Ishikawa (cell line): ENCODE measurements around the gene RPL18.
A peak's percentile ranks its signal among the peaks of the same experiment; 100 is the strongest.

Source experiments
- CEBPB ChIP-seq: IDR thresholded peaks from 2 replicates; pipeline ENCODE4 v1.6.1; 2012
- CREB1 ChIP-seq: IDR thresholded peaks from 2 replicates; pipeline ENCODE4 v1.6.1; 2012; ENCODE audit warnings: low read depth
- EGR1 ChIP-seq: IDR thresholded peaks from 2 replicates; pipeline ENCODE4 v1.6.1; 2012
- EP300 ChIP-seq: IDR thresholded peaks from 2 replicates; pipeline ENCODE4 v1.6.1; 2012; ENCODE audit warnings: borderline replicate concordance
- FOXM1 ChIP-seq: IDR thresholded peaks from 2 replicates; pipeline ENCODE4 v1.6.1; 2012; ENCODE audit warnings: low read depth, borderline replicate concordance
- NFIC ChIP-seq: IDR thresholded peaks from 2 replicates; pipeline ENCODE4 v1.6.1; 2012
- RAD21 ChIP-seq: IDR thresholded peaks from 2 replicates; pipeline ENCODE4 v1.6.1; 2012; ENCODE audit warnings: low read depth
- TAF1 ChIP-seq: IDR thresholded peaks from 2 replicates; pipeline ENCODE4 v1.6.1; 2012; ENCODE audit warnings: low read depth, mild to moderate bottlenecking
- TCF12 ChIP-seq: IDR thresholded peaks from 2 replicates; pipeline ENCODE4 v1.6.1; 2012; ENCODE audit warnings: low read depth
- TEAD4 ChIP-seq: IDR thresholded peaks from 2 replicates; pipeline ENCODE4 v1.6.1; 2012
- YY1 ChIP-seq: IDR thresholded peaks from 2 replicates; pipeline ENCODE4 v1.6.1; 2012; ENCODE audit warnings: low read depth
- ZBTB7A ChIP-seq: IDR thresholded peaks from 2 replicates; pipeline ENCODE4 v1.6.1; 2012; ENCODE audit warnings: low read depth
- TF ChIP-seq, protein P1 (sequence below): IDR thresholded peaks from 2 replicates; pipeline ENCODE4 v1.6.1; 2012
- TF ChIP-seq, protein P2 (sequence below): IDR thresholded peaks from 2 replicates; pipeline ENCODE4 v1.6.1; 2012
- TF ChIP-seq, protein P3 (sequence below): IDR thresholded peaks from 2 replicates; pipeline ENCODE4 v1.6.1; 2012; ENCODE audit warnings: low read depth, mild to moderate bottlenecking

RPL18 gene

DNA sequence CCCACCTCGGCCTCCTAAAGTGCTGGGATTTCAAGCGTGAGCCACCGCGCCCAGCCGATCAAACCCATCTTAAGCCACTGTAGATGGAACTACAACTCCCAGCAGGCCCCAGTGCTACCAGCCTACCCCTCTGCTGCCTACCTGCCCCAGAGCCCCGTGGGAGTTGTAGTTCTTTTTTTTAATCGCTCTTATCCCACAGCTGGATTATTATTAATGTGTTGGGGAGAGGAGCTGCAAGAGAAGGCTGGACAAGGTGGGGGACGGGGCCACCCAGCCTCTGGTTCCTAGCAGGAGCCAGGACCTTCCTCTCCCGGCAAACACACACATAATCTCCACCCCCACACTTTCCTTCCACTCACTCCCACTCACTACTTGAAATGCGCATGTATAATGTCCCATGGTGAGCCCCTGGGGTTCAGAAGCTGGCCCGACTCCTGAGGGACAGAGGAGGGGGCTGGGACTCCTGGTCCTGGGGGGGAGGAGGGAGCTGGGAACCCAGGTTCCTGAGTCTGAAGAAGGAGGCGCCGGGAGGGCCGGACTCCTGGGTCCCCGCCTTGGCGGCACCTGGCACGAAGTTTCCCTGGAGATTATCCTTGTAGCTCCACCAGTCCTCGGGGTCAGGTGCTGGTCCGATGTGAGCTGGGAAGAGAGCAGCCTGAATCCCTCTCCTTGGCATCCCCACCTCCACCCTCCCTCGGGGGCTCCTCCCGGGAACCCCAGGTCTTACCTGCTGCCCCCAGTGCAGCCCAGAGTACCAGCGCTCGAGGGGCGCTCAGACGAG is 26.1 kb upstream of the RPL18 start:
- TF ChIP-seq CREB1 (no peak), ZBTB7A (0 out of 2 replicates have a peak, but pooled peaks have one; percentile 48), YY1 (0 out of 2 replicates have a peak, but pooled peaks have one; percentile 41), EGR1 (peak; percentile 71; the same call in 1 of the 2 replicates)
- TF ChIP-seq, protein P1, sequence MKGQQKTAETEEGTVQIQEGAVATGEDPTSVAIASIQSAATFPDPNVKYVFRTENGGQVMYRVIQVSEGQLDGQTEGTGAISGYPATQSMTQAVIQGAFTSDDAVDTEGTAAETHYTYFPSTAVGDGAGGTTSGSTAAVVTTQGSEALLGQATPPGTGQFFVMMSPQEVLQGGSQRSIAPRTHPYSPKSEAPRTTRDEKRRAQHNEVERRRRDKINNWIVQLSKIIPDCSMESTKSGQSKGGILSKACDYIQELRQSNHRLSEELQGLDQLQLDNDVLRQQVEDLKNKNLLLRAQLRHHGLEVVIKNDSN, result 0 out of 2 replicates have a peak, but pooled peaks have one; percentile 4

DNA sequence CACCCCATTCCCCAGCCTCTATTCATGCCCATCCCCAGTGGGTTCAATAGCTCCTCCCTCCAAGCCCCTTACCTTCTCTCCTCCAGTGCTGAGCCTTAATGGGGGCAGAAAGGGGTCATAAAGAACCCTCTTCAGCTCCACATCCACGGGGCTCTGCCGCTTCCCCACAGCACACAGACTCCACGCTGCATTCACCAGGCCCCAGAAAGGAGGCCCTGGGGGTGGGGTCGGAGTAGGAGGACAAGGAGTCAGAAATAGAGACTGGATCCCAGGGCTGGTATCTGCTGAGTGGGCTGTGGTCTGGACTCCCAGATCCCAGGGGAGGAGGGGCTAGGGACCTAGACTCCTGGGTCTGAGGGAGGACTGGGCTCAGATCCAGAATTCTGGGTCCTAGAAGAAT is 25.4 kb upstream of the RPL18 start:
- no peak for TF ChIP-seq TEAD4
- TF ChIP-seq, protein P2, sequence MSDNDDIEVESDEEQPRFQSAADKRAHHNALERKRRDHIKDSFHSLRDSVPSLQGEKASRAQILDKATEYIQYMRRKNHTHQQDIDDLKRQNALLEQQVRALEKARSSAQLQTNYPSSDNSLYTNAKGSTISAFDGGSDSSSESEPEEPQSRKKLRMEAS, result no peak
- no peak for TF ChIP-seq CREB1
- no peak for TF ChIP-seq EGR1
- no peak for TF ChIP-seq NFIC
- no peak for TF ChIP-seq RAD21
- TF ChIP-seq FOXM1, result no peak
- TF ChIP-seq TAF1, result no peak

DNA sequence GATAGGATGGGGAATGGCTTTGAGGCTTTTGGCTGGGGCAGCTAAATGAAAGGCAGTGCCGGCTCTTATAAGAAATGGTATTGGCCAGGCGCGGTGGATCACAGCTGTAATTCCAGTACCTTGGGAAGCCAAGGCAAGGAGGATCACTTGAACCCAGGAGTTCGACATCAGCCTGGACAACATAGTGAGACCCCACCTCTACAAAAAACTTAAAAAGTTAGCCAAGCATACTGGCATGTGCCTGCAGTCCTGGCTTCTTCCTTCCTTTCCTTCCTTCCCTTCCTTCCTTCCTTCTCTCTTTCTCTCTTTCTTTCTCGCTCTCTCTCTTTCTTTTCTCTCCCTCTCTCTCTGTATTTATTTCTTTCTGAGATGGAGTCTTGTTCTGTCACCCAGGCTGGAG is 23.9 kb upstream of the RPL18 start:
- TF ChIP-seq YY1 (no peak), TEAD4 (no peak)
- TF ChIP-seq, protein P3, sequence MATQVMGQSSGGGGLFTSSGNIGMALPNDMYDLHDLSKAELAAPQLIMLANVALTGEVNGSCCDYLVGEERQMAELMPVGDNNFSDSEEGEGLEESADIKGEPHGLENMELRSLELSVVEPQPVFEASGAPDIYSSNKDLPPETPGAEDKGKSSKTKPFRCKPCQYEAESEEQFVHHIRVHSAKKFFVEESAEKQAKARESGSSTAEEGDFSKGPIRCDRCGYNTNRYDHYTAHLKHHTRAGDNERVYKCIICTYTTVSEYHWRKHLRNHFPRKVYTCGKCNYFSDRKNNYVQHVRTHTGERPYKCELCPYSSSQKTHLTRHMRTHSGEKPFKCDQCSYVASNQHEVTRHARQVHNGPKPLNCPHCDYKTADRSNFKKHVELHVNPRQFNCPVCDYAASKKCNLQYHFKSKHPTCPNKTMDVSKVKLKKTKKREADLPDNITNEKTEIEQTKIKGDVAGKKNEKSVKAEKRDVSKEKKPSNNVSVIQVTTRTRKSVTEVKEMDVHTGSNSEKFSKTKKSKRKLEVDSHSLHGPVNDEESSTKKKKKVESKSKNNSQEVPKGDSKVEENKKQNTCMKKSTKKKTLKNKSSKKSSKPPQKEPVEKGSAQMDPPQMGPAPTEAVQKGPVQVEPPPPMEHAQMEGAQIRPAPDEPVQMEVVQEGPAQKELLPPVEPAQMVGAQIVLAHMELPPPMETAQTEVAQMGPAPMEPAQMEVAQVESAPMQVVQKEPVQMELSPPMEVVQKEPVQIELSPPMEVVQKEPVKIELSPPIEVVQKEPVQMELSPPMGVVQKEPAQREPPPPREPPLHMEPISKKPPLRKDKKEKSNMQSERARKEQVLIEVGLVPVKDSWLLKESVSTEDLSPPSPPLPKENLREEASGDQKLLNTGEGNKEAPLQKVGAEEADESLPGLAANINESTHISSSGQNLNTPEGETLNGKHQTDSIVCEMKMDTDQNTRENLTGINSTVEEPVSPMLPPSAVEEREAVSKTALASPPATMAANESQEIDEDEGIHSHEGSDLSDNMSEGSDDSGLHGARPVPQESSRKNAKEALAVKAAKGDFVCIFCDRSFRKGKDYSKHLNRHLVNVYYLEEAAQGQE, result no peak
- TF ChIP-seq, protein P2, result no peak

DNA sequence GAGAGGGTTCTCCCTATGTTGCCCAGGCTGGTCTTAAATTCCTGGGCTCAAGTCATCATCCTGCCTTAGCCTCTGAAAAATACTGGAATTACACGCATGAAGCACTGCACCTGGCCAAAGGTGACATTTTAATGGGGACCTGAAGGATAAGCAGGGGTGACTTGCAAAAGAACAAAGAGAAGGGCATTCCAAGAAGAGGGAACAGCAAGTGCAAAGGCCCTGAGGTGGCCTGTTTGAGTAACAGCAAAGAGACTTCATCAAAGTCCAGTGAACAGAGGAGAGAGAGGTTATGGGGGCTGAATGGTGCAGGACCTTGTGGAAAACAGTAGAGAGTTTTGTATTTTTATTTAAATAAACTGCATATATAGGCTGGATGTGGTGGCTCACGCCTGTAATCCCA is 22.9 kb upstream of the RPL18 start:
- TF ChIP-seq FOXM1 (no peak), EP300 (no peak), CEBPB (no peak), CREB1 (no peak), ZBTB7A (no peak), YY1 (no peak), NFIC (no peak), TEAD4 (no peak), TCF12 (no peak), EGR1 (no peak), RAD21 (no peak), TAF1 (no peak)
- TF ChIP-seq, protein P3, result no peak
- TF ChIP-seq, protein P2, result no peak
- TF ChIP-seq, protein P1, result no peak

DNA sequence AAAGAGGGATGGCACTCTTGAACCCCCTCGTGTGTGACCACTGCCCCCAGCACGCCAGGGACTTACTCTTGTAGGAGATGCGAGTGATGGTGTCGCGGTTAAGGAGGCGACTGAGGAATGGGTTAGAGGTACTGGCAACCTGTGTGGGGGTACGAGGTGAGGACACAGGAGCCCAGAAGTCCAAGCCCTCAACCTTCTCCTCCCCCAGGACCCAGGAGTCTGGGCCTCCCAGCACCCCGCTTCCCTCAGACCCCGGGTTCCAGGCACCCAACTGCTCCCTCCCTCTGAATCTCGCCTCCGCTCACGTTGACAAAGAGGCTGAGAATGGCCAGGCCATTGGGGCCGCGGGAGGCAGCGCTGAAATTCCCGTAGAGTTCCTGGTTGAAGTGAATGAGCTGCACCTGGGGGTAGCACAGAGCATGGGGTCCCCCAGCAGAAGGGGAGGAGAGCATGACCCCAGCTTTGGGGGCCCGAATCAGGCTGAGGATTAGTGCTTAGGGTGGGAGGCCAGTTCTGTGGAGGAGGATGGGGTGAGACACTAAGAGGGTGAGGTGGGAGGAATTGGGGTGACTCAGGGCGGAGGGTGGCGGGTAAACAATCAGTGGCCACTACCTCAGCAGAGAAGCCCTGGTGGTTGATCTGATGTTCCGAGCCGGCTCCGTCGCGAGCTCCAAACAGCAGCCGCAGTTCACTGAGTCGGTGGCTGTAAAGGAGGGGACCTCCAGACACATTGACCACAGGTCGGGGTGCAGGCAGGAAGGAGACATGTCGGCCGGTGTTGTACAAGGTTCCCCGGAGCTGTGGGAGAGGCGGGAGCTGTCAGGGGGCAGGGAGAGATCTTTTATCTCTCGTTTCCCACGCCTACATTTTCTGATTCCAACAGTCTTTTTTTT is 20.8 kb upstream of the RPL18 start:
- TF ChIP-seq TAF1 (no peak), YY1 (no peak), RAD21 (no peak), EGR1 (no peak), CEBPB (no peak), ZBTB7A (no peak), FOXM1 (no peak), TCF12 (no peak), NFIC (no peak), CREB1 (no peak), EP300 (no peak), TEAD4 (no peak)
- TF ChIP-seq, protein P2, result no peak
- TF ChIP-seq, protein P3, result no peak
- TF ChIP-seq, protein P1, result no peak
